Testis (tissue), 2 donors: ENCODE data around the gene IL1B.
"Not testable (repeated sequence)": the region's sequence is repeated elsewhere in the genome, so short reads cannot be mapped to it uniquely, and the experiment has no call there.

ENCODE experiments used
- POLR2A ChIP-seq: fragments of 450-650 bp; IDR thresholded peaks from one replicate; pipeline ENCODE4 v1.6.1; 2017; ENCODE audit warnings: antibody characterized with exemption, mild to moderate bottlenecking, moderate library complexity
- TF ChIP-seq, protein P1 (sequence below), 3 experiments: fragments of 450-650 bp in 2 of 3; fragments of 200-600 bp in 1 of 3; sonication (generic) in 1 of 3; IDR thresholded peaks; one replicate each; pipeline ENCODE4 v1.5.1; 2016 to 2019; ENCODE audit warnings: antibody characterized with exemption in 3 of 3, mild to moderate bottlenecking in 2 of 3, moderate library complexity in 1 of 3

DNA sequence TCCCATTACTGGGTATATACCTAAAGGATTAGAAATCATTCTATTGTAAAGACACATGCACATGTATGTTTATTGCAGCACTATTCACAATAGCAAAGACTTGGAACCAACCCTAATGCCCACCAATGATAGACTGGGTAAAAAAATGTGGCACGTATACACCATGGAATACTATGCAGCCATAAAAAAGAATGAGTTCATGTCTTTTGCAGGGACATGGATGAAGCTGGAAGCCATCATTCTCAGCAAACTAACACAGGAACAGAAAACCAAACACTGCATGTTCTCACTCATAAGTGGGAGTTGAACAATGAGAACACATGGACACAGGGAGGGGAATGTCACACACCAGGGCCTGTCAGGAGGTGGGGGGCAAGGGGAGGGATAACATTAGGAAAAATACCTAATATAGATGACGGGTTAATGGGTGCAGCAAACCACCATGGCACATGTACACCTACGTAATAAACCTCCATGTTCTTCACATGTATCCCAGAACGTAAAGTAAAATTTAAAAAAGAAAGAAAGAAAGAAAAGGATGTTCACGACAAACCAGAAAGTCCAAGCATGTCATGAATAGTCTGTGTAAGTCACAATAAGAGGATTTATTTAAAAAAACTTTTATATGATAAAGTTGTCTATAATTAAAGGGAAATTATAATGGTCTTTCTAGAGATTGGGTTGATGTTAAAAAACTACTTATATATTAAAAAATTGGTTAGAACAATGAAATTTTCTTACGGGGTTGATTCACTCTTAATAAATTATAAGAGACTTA is 23.0 kb upstream of the IL1B start:
- TF ChIP-seq, protein P1, sequence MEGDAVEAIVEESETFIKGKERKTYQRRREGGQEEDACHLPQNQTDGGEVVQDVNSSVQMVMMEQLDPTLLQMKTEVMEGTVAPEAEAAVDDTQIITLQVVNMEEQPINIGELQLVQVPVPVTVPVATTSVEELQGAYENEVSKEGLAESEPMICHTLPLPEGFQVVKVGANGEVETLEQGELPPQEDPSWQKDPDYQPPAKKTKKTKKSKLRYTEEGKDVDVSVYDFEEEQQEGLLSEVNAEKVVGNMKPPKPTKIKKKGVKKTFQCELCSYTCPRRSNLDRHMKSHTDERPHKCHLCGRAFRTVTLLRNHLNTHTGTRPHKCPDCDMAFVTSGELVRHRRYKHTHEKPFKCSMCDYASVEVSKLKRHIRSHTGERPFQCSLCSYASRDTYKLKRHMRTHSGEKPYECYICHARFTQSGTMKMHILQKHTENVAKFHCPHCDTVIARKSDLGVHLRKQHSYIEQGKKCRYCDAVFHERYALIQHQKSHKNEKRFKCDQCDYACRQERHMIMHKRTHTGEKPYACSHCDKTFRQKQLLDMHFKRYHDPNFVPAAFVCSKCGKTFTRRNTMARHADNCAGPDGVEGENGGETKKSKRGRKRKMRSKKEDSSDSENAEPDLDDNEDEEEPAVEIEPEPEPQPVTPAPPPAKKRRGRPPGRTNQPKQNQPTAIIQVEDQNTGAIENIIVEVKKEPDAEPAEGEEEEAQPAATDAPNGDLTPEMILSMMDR (IDR thresholded peaks at IDR 0.05) = not testable (repeated sequence)
- not testable (repeated sequence) for TF ChIP-seq POLR2A
